ENCODE results near the gene KRT71.

Gene KRT71

DNA sequence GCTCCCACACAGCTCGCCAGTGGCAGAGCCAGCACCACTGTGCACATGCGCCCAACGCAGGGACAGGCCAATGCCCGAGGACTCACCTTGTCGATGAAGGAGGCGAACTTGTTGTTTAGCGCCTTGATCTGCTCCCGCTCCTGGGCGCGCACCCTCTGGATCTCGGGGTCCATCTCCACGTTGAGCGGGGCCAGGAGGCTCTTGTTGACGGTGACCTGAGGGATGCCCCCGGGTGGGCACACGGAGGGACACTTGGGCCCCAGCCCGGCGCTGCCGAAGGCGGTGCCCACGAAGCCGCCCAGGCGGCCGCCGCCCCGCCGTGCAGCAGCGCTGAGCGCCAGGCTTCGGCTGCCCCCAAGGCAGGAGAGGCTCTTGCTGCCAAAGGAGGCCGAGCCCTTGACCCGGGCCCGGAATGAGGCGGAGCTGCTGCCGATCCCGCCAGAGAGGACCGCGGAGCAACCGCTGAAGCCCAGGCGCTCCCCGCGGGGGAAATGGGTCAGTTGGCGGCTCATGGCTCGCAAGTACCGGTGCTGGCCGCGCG is 48.1 kb upstream of the KRT71 start, which contains the start of gene KRT72:
TSS of gene KRT72 (minus strand) at position 523 of the 541 bp plus-strand sequence. CDS start at position 512, 11 bp downstream.
- no peak within 1 kb of the TSS for H3K27ac ChIP-seq (ENCODE audit: low read depth, low read length, poor library complexity, severe bottlenecking)
- H3K9me2 ChIP-seq (ENCODE audit: low read depth, low read length): no peaks in the 10 kb centered on the region
- H3K36me3 ChIP-seq (ENCODE audit: insufficient read depth, low read length): no peaks in the 10 kb centered on the region
- H3K4me2 ChIP-seq (ENCODE audit: low read length): no peak within 1 kb of the TSS
- 0 out of 2 replicates have a peak, but pooled peaks cover 3% of the 10 kb centered on the region for H3K27me3 ChIP-seq (ENCODE audit: insufficient read depth, low read length)
- no peak within 1 kb of the TSS for H2AFZ ChIP-seq (ENCODE audit: low read length)
- TF ChIP-seq, protein P1, sequence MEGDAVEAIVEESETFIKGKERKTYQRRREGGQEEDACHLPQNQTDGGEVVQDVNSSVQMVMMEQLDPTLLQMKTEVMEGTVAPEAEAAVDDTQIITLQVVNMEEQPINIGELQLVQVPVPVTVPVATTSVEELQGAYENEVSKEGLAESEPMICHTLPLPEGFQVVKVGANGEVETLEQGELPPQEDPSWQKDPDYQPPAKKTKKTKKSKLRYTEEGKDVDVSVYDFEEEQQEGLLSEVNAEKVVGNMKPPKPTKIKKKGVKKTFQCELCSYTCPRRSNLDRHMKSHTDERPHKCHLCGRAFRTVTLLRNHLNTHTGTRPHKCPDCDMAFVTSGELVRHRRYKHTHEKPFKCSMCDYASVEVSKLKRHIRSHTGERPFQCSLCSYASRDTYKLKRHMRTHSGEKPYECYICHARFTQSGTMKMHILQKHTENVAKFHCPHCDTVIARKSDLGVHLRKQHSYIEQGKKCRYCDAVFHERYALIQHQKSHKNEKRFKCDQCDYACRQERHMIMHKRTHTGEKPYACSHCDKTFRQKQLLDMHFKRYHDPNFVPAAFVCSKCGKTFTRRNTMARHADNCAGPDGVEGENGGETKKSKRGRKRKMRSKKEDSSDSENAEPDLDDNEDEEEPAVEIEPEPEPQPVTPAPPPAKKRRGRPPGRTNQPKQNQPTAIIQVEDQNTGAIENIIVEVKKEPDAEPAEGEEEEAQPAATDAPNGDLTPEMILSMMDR (IDR thresholded peaks at IDR 0.05; ENCODE audit: low read length): no peak
- TF ChIP-seq EZH2 (IDR thresholded peaks at IDR 0.05; ENCODE audit: borderline replicate concordance, low read length): no peak
- no peaks in the 10 kb centered on the region for H3K9me3 ChIP-seq (ENCODE audit: low read length)
- H3K79me2 ChIP-seq (ENCODE audit: insufficient read depth, low read length): no peaks in the 10 kb centered on the region
- no peaks in the 10 kb centered on the region for H3K4me1 ChIP-seq (ENCODE audit: insufficient read depth, low read length, severe bottlenecking)
- no peak within 1 kb of the TSS for H3K4me3 ChIP-seq (ENCODE audit: low read depth, low read length, poor library complexity, severe bottlenecking)
- H4K20me1 ChIP-seq (ENCODE audit: insufficient read depth, low read length): no peaks in the 10 kb centered on the region
- no peaks in the 10 kb centered on the region for H3F3A ChIP-seq (ENCODE audit: insufficient read depth, low read length)
- no peak within 1 kb of the TSS for H3K9ac ChIP-seq (ENCODE audit: low read length)

DNA sequence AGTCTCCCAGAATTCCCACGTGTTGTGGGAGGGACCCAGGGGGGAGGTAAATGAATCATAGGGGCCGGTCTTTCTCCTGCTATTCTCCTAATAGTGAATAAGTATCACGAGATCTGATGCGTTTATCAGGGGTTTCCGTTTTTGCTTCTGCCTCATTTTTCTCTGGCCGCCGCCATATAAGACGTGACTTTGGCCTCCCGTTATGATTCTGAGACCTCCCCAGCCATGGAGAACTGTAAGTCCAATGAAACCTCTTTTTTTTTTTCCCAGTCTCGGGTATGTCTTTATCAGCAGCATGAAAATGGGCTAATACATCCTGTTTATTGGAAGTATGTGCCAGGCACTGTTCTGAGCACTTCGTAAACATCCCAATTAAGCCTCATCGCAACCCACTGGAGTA is 47.5 kb upstream of the KRT71 start:
- no peaks in the 10 kb centered on the region for H3K79me2 ChIP-seq (ENCODE audit: insufficient read depth, low read length)
- no peaks in the 10 kb centered on the region for H3K4me1 ChIP-seq (ENCODE audit: insufficient read depth, low read length, severe bottlenecking)
- H4K20me1 ChIP-seq (ENCODE audit: insufficient read depth, low read length): no peaks in the 10 kb centered on the region
- no peaks in the 10 kb centered on the region for H3K9me2 ChIP-seq (ENCODE audit: low read depth, low read length)
- H3K9me3 ChIP-seq (ENCODE audit: low read length): no peaks in the 10 kb centered on the region
- TF ChIP-seq, protein P1 (IDR thresholded peaks at IDR 0.05; ENCODE audit: low read length): no peak
- no peak for TF ChIP-seq EZH2 (IDR thresholded peaks at IDR 0.05; ENCODE audit: borderline replicate concordance, low read length)
- H3K4me2 ChIP-seq (ENCODE audit: low read length): no peak overlapping the region
- H3K4me3 ChIP-seq (ENCODE audit: low read depth, low read length, poor library complexity, severe bottlenecking): no peak overlapping the region
- H3K27ac ChIP-seq (ENCODE audit: low read depth, low read length, poor library complexity, severe bottlenecking): no peak overlapping the region
- no peak overlapping the region for H3K9ac ChIP-seq (ENCODE audit: low read length)
- no peaks in the 10 kb centered on the region for H3K36me3 ChIP-seq (ENCODE audit: insufficient read depth, low read length)
- 0 out of 2 replicates have a peak, but pooled peaks cover 3% of the 10 kb centered on the region for H3K27me3 ChIP-seq (ENCODE audit: insufficient read depth, low read length)
- H3F3A ChIP-seq (ENCODE audit: insufficient read depth, low read length): no peaks in the 10 kb centered on the region
- no peak overlapping the region for H2AFZ ChIP-seq (ENCODE audit: low read length)

DNA sequence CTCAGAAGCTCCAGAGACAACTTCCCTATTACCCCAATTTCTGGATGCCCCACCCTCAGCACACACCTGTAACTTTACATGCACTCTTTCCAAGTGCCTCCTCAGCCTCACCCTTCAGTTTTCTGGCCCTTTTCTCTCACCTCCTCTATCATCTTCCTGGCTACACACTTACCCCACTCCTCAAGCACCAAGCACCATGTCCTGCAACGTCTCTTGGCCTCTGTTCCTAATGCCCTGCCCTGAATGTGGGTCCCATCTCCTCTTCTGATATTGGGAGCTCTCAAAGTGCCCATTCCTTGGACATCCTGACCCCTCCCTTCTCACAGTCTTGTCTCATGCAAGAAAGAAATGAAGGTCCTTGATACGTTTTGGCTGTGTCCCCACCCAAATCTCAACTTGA is 47.1 kb upstream of the KRT71 start:
- TF ChIP-seq, protein P1 (IDR thresholded peaks at IDR 0.05; ENCODE audit: low read length): no peak
- TF ChIP-seq EZH2 (IDR thresholded peaks at IDR 0.05; ENCODE audit: borderline replicate concordance, low read length): no peak
- no peaks in the 10 kb centered on the region for H3K9me3 ChIP-seq (ENCODE audit: low read length)
- no peaks in the 10 kb centered on the region for H3K4me1 ChIP-seq (ENCODE audit: insufficient read depth, low read length, severe bottlenecking)
- H2AFZ ChIP-seq (ENCODE audit: low read length): no peak overlapping the region
- H4K20me1 ChIP-seq (ENCODE audit: insufficient read depth, low read length): no peaks in the 10 kb centered on the region
- H3K9ac ChIP-seq (ENCODE audit: low read length): no peak overlapping the region
- no peaks in the 10 kb centered on the region for H3K36me3 ChIP-seq (ENCODE audit: insufficient read depth, low read length)
- H3K79me2 ChIP-seq (ENCODE audit: insufficient read depth, low read length): no peaks in the 10 kb centered on the region
- no peak overlapping the region for H3K4me2 ChIP-seq (ENCODE audit: low read length)
- no peaks in the 10 kb centered on the region for H3F3A ChIP-seq (ENCODE audit: insufficient read depth, low read length)
- no peak overlapping the region for H3K4me3 ChIP-seq (ENCODE audit: low read depth, low read length, poor library complexity, severe bottlenecking)
- H3K9me2 ChIP-seq (ENCODE audit: low read depth, low read length): no peaks in the 10 kb centered on the region
- H3K27ac ChIP-seq (ENCODE audit: low read depth, low read length, poor library complexity, severe bottlenecking): no peak overlapping the region
- 0 out of 2 replicates have a peak, but pooled peaks cover 3% of the 10 kb centered on the region for H3K27me3 ChIP-seq (ENCODE audit: insufficient read depth, low read length)

All from OCI-LY1 (cell line).